HK-2 (cell line): ENCODE data around the gene RPA3.

Experiments
- DNase-seq: peaks from one replicate; pipeline ENCODE4 v3.0.0-alpha.2; 2018; ENCODE audit not compliant: unreplicated experiment

Gene RPA3

DNA sequence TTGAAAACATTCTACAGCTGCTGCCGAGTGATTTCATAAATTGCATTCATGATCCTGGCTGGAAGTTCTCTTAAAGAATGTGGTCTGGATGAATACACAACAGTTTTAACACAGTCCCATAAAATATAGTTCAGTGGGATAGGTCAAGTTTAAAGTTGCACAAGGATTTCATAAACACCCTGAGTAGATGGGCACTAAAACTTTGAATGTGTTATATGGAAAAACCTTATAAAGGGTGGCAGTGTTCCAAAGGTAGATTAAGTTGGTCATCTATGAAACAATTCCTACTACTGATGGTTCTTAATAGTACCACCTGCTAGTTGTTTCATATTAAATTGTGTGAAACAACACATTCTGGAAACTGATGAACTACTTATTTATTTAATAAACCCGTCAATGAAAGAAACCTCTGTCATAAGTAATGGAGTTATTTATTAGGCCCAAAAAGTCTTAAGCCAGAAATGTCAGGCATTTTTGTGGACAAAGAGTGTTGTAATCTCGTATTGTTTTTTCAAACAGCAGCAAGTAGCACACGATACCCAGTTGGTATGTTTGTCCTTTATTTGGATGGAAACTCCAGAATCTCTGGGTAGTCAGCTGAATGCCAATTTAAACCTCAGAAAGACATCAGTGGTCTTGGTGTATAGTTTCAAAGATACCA, 14.3 kb upstream of the RPA3 start:
- DNase-seq: no peak

DNA sequence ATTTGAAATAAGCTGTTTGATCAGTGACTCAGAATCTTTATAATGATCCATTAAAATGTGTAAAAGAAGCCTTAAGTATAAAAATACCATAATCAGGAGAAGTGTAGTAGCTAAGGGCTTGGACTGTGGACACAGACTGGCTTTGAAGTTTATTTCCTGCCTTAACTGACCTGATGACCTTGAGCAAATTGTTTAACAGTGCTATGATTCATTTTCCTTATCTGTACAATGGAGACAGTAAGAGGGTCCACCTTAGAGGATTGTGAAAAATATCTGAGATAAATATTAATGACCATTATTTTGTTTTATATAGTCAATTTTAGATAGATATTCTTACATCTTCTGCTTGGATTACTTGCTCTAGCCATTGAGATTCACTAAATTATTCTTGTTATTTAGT, 13.3 kb upstream of the RPA3 start:
- no peak for DNase-seq

DNA sequence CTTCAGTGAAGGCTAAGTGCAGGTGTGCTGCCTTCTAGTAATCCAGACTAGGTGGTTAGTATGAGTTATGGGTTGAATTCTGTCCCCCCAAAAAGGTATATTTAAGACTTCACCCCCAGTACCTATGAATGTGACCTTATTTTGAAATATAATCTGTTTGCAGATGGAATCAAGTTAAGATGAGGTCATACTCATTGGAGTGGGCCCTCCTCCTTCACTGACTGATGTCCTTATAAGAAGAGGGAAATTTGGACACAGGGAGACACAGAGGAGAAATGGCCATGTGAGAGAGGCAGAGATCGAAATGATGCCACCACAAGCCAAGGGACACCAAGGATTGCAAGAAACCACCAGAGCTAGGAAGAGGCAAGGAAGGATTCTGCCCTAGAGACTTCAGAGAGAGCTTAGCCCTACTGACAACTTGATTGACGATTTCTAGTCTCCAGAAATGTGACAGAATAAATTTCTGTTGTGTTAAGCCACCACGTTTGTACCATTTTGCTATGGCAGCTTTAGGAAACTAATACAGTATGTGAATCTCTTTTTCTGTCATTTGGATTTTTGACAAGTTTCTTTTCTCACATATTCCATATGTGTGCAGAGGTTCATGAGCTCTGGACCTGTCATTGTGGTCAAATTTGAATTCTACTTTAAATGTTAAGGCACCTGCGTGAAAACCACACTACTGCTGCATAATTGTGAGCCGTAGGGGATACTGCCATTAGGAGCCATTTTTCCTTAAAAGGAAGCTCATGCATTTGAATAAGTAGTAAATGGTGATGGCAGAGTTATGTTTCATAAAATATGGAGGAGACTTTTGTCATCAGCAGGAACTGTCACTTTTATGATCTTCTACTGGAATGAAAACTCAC, 2.6 kb upstream of the RPA3 start:
- DNase-seq: no peak

DNA sequence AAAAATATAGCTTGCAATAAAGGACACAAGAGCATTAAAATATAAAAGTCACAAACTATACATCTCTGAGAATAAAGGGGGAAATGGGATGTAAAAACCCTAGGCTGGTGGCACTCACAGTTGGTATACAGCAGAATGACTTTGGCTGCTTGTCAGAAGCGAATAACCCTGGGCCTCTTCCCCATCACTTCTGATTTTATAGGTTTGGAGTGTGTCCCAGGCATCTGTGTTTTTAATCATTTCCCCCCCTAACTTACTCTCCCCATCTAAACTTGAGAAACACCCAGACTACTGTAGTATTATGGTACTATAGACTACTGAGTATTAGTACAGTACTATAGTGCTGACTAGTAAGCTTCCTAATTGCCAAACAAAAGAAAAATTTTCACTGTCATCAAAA, 1.8 kb upstream of the RPA3 start:
- no peak for DNase-seq

DNA sequence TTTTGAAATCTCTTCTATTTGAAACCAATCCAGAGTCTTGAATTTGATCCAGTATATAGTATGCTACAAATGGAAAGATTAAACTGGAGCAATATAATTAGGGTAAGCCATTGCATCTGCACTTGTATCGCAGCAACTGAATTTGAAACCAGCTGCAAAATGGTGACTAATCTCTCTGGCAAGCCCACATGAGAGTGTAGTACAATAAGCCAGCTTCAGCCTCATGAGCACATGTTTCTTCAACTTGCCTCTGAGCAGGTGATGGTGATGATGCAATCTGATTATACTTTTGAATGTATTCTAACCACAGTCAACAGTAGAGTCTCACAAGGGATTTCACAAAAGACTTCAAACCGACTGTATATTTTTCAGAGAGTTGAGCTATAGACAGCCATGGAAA, 829 bp upstream of the RPA3 start:
- peak; percentile 13 for DNase-seq

DNA sequence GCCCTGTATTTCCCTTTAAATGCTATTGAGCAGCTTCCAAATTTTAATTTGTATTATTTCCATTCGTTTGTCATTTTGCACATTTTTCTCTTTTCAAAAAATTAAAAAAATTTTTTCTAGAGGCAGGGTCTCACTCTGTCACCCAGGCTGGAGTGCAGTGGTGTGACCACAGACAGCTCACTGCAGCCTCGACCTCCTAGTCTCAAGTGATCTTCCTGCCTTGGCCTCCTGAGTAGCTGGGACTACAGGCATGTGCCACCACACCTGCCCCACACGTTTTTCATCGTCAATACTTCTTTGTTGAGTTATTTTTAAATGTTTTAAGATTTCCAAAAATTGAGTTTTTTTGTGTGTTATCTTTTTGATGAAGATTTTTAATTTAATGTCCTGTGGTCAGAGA, 4.7 kb downstream of the RPA3 start:
- no peak for DNase-seq

DNA sequence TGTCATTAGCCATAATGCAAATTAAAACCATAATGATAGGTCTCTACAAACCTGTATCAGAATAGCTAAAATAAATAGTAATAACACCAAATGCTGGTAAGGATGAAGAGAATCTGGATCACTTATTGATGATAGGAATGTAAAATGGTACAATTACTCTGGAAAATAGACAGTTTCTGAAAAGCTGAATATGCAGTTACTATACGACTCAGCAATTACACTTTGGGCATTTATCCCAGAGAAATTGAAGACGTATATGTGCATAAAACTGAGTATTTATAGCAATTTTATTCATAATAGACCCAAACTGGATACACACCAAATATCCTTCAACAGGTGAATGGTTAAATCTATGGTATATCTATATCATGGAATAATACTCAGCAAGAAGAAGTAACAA, 7.9 kb downstream of the RPA3 start:
- DNase-seq: no peak

DNA sequence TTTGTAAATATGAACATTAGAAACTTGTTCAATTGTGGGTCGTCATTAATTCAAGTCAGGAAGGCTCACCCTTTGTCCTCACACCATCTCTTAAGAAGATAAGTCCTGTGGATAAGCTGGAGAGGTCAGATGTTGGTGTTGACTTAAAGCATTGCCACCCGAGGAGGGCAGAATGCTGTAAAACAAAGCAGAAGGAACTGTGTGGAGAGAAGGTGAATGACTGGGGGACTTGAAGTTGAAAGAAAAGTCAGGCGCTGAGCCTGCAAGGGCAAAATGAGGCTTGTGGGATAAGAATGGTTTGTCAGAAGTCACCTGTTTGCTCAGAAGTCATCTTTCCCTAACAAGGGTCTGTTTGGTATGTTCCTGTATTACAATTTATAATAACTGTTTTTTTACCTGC, 9.1 kb downstream of the RPA3 start:
- DNase-seq: no peak

DNA sequence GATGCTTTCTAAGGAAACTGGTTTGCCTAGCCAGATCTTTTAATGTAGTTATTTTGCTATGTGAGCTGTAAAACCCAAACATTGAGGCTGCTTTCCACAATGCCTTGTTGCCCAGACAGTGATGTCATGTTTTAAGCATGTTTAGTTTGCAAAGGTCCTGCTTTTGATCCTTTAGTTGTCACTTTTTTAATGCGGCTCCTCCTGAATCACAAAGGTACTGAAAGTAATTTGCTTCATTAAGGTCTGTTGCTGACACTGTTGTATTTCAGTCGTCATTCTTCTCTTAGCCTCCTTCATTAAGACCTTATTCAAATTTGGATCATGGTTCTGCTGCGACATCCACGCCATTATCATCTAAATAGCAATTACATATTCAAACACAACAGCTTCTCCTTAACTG, 10.6 kb downstream of the RPA3 start:
- no peak for DNase-seq

DNA sequence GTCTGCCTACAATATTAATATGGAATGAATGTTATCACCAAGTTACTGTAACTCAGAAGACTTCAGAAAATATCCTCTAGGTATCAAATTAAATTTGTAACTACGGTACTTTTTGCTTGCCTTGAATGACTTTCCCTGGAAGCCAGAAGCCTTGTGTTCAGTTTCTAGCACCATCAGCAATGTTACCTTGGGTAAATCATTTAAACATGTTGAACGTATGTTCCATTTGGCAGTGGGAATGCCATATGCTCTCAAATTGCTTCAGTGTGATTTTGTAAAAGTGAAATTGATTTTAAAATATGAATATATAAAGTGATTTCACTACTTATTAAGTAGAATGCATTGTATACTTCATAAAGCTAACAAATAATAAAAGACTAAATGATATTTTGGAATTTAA, 11.2 kb downstream of the RPA3 start:
- no peak for DNase-seq

DNA sequence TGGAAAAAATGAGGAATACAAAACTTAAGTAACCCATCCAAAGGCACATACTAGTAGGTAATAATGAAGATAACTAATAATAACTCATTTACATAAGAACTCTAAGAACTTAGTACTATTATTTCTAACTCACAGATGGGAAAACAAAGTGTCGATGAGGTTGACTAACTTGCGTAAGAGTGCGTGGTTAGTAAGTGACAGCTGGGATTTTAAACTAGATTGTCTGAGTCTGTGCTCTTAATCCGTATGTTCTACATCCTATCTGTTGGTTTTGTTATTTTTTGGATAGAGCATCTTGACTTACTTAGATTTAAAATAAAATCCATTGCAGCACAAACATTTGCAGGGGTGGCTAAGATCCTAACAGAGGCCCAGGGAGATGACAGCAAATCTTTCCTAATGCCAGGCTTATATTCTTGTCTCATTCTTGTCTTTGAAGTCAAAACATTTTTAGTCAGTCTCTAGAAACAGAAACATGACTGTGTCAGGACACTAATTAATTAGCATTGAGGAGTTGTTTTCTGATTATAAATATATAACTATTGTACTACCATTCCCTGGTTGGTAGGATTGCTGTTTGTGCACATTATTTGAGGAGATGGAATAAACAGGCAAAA, 11.7 kb downstream of the RPA3 start:
- no peak for DNase-seq

DNA sequence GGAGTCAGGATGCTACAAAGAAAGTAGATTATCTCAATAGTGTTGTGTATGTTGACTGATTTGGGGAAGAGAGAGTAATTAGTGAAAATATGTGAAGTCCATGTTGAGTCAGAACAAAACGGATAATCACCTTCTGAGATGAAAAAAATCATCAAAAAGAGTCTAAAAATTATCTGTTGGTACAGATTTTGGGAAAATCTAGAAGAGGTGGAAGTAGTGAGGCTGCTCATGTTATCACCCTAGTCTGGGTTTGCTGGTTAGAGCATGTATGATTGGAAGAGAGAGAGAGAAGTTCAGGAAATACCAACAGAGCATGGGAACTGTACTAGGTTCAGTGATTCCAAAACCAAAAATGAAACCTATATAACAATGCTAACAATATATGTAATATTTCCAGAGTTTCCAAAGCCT, 12.3 kb downstream of the RPA3 start:
- DNase-seq: no peak

DNA sequence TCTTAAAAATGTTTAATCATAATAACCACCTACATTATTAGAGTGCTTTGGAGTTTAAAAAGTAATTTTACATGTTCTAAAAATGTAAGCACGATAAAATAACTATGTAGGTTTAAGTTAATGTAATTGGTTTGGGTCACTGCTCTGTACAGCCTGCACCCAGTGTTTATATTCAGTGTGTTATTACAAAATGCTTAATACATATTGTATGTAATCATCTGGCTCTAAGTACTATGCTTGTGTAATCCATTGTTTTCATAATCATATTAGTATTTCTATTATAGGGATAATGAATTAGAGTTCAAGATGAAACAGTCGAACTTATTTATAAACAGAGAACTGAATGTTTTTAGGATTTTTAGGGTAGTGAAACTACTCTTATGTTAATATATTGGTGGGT, 13.1 kb downstream of the RPA3 start:
- no peak for DNase-seq

DNA sequence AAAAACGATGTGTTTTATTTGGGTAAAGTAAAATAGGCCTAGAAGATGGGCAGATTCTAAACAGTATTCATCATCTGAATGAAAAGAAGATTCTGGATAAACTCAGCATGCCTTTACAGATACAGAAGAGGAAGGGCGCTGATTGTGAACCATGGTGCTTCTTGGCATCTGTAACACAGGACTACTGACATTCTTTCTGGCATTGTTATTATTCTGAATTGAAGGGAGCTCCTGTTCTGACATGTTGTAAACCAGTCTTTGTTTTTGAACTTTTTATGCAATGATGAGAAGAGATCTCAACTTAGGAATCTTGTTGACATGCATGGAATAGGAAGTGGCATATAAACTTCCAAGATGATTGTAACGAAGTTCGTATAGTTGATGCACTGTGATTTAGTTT, 13.5 kb downstream of the RPA3 start:
- no peak for DNase-seq

DNA sequence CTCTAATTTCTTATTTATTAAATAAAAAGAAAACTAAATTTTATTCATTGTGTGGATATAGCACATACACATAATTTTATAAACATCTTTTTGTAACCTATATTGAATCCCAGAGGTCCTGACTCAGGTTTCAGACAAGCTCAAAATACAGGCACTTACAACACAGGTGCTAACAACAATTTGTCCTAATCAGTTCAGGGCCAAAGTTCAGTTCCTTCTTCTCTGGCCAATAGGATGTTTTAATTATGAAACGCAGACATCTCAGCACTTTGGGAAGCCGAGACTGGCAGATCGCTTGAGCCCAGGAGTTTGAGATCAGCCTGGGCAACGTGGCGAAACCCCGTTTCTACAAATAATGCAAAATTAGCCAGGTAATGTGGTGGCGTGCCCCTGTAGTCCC, 15.0 kb downstream of the RPA3 start:
- DNase-seq: no peak

DNA sequence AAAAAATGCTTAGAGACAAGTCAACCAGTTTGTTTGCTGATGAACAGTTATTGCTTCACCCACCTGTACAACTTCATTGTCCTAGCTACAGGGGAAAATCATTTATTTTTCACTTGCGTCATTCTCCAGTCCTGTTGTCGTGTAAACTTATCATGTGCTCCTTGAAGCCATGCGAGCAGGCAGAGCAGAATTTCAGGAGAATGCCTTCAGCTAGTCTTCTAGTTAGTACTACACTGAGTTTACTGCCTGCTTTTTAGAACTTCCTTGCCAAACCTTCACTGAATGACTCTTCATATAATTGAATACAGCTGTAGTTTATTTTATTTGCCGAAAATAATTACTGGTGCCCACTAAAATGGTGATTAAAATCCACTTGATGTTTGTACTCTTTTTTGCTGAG, 15.6 kb downstream of the RPA3 start:
- no peak for DNase-seq

DNA sequence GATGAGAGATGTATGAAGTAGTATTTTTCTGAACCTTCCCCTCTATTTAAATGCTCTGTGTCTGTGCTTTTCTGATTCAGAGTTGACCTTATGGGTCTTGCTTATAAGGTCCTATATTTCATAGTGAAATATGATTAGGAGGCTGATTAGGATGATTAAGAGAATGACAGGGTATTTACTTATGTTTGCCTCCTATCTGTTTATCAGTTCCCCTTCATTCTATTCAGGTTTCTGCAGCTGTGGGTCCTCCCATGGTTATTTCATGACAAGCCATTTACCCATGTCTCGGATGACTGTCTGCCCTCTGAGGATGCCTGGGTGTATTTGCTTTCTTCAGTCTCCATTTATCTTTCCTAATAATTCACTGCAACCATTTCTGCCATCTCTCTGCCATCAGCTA, 16.9 kb downstream of the RPA3 start:
- no peak for DNase-seq

DNA sequence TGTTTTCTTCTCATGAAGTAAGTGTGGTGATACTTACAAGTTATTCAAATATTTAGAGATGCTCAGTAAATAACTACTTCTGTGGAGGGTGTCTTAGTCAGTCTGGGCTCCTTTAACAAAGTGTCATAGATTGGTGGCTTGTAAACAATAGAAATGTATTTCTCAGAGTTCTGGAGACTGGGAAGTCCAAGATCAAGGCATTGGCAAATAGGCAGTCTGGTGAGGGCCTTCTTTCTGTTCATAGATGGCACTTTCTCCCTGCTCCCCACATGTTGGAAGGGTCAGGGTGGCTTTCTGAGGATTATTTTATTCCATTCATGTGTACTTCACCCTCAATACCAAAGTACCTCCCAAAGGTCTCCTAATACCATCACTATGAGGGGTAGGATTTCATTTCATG, 18.4 kb downstream of the RPA3 start:
- DNase-seq: no peak

DNA sequence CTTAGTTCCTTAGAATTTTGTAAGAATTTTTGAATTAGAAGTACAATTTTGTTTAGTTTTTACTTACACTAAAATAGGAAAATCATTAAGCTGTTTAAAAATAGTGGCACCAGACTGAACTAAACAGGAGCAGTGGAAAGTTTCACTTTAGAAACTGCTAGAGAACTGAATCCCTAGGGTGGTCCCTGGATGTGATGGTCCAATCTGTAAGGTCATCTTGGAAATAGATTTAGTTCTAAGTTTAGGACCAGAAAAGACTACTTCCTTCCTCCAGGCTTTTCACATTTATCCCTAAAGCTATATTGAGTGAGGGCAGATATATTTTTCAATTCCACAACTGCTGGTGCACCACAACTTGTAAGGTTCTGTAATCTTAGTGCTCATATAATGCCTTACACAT, 19.0 kb downstream of the RPA3 start:
- DNase-seq: no peak

DNA sequence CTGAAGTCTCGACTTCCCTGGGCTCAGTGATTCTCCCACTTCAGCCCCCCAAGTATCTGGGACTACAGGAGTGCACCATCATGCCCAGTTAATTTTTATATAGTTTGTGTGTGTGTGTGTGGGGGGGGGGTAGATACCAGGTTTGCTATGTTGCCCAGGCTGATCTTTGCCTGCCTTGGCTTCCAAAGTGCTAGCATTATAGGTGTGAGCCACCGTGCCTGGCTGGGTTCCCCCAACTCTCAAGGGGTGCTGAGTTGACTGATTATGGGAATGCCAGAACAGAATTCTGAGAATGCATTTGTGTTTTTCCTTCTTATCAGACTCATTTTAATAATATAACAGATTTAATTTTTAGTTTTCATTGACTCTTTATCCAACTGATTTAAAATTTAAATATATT, 19.5 kb downstream of the RPA3 start:
- no peak for DNase-seq

DNA sequence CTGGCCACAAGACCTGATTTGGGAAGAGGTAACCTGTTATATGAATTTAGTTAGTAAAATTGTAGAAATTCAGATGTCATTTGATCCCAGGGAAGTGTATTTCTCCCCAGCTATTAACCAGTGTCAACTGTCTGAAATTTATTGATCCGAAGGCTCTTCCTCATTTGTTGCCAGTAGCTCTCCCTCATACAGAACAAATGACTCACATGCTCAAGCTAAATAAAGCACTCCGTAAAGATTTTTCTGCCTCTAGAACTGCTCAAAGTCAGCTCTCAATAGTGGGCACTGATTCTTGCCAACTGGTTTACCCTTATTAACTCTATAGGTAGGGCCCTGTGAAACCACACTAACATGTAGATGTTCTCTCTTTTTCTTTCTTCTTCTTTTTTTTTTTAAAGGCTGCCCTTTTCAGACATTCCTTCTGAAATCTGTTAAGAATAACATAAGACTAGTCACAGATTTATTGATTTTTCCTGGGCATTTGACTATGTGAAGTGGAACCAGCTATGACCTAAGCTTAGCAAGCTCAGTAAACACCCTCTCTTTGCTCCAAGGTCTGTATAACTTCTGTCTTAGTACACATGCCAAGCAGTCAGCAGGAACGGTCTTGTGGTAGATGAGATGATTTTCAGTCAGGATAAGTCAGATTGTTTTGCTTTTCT, 21.8 kb downstream of the RPA3 start:
- no peak for DNase-seq

DNA sequence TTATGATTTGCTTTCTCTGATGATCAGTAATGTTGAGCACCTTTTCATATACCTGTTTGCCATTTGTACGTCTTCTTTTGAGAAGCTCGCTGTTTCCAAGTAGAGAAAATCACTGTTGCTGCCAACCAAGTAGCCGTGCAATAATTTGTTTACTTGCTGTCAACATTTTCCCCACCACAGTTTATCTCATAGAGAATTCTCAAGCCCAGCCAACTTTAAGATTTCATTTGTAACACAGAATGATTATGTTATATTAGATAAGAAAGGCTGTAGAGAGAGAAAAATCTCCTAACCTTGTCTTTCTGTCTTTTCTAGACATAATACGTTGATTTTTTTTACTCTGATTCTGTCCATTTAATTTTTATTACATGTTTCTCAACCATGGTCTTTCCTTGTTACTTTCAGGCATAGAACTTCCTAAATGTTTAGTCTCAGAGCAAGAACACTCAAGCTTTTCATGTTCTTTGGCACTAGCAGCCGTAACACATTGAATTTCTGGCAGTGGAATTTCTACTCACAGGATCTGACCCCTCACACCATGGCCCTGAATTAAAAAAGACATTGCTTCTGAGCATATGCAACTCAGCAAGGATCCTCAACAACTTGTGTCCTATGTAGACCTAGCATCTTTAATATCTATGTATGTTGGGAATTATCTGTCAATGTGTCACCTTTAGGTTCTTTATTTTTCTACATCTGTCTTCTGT, 23.1 kb downstream of the RPA3 start:
- no peak for DNase-seq
